DOHH2 (cell line): ENCODE results near the gene C11orf68.

Experiments
- CTCF ChIP-seq: fragments of 200-600 bp; sonication (generic); IDR thresholded peaks from one replicate; pipeline ENCODE4 v1.5.1; 2014; ENCODE audit warnings: antibody characterized with exemption, mild to moderate bottlenecking, low read depth, low read length; ENCODE audit not compliant: poor library complexity, severe bottlenecking
- EZH2phosphoT487 ChIP-seq: fragments of 200-600 bp; sonication (generic); IDR thresholded peaks from 2 replicates; pipeline ENCODE4 v1.6.1; 2017; ENCODE audit warnings: borderline replicate concordance, mild to moderate bottlenecking, antibody characterized with exemption, low read length, moderate library complexity, mixed read lengths

- TF ChIP-seq CTCF (no peak), EZH2phosphoT487 (no peak)
Measured at GRCh38 chr11:65946655-65947054, 27.8 kb upstream of the C11orf68 start.
